HG03571 (cell line): Measurements from ENCODE around the gene SCYGR5.
"Not testable (repeated sequence)": the region's sequence is repeated elsewhere in the genome, so short reads cannot be mapped to it uniquely, and the experiment has no call there.

Experiments used
- ATAC-seq: cut with Tn5 transposase; IDR thresholded peaks from one replicate; pipeline ENCODE4 v1.9.1; 2021; ENCODE audit not compliant: unreplicated experiment

Gene SCYGR5, protein sequence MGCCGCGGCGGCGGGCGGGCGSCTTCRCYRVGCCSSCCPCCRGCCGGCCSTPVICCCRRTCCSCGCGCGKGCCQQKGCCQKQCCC

DNA sequence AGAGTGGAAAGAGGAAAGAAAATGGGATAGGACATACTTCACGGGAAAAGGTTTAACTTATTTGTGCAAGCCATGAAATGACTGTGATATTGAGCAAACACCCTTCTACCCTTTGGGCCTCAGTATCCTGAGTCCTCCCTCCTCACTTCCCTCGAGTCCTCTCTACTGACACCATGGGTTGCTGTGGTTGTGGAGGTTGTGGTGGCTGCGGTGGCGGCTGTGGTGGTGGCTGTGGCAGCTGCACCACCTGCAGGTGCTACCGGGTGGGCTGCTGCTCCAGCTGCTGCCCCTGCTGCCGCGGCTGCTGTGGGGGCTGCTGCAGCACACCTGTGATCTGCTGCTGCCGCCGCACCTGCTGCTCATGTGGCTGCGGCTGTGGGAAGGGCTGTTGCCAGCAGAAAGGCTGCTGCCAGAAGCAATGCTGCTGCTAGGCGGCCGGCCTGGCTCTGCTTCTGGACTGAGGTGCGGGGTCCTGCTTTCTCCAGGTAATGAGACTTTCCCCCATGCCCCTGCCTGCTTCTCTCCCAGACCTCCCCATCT is at the start of gene SCYGR5:
SCYGR5 (plus strand) TSS at position 174 of the 540 bp plus-strand sequence; CDS start at position 174, 0 bp downstream.
- ATAC-seq = not testable (repeated sequence)

DNA sequence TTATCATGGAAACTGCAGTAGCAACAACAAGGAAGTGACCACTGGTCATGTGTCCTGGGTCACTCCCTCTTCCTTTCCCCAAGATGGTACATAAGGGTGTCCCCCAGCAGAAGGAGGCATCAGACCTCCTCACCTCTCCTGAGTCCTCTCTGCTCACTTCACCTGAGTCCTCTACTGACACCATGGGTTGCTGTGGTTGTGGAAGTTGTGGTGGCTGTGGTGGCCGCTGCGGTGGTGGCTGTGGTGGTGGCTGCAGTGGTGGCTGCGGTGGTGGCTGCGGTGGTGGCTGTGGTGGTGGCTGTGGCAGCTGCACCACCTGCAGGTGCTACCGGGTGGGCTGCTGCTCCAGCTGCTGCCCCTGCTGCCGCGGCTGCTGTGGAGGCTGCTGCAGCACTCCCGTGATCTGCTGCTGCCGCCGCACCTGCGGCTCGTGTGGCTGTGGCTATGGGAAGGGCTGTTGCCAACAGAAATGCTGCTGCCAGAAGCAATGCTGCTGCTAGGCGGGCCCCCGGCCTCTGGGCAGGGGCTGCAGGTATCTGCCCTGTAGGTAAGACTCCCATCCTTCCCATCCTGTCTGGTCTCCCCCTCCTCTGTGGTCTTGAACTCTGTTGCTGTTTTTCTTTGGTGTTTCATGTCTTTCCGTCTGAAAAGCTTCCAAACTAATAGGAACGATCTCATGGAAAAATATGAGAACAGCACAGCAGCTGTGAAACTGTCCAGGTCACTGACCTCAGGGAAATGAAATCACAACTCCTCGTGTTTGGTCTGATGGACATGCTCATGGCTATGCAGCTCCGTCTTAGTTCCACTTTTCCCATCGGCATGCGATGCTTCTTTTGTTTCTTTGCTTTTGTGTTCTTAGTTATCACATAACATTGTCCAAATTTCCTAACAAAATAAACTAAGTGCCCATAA is 49.0 kb upstream of the SCYGR5 start, which contains the start of gene SCYGR4:
SCYGR4 (plus strand) TSS at position 183 of the 915 bp plus-strand sequence; CDS start at position 183, 0 bp downstream.
- no peak for ATAC-seq

DNA sequence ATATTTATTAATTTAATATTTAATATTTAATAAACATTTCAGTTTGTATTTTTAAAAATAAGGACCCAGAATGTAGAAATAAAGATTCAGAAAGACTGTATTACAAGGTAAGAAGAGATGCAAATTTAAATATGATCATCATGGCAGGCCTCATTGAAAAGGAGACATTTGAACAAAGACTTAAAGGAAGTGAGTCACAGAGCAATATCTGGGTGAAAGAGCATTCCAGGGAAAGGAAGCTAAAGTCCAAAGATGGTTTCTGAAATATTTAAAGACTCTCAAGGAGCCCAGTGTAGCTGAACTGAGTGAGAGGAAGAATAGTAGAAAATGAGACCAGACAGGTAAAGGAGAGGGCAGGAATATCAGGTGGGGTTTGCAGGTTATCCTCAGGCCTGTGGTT is 43.4 kb upstream of the SCYGR5 start:
- ATAC-seq = no peak

DNA sequence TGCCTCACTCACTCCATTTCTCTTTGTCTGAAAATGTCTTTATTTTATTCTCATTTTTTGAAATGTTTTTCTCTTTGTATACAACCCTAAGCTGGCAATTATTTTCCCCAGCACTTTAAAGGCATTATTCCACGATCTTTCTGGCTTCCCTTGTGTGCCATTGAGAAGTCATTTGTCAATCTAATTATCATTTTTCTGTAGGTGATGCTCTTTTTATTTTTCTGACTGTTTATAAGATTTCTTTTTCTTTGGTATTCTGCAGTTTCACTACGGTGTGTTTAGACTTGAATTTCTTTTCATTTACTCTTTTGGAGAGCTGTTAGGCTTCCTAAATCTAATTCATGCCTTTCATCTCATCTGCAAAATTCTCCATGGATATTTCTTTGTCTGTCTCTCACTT is 41.2 kb upstream of the SCYGR5 start:
- no peak for ATAC-seq

DNA sequence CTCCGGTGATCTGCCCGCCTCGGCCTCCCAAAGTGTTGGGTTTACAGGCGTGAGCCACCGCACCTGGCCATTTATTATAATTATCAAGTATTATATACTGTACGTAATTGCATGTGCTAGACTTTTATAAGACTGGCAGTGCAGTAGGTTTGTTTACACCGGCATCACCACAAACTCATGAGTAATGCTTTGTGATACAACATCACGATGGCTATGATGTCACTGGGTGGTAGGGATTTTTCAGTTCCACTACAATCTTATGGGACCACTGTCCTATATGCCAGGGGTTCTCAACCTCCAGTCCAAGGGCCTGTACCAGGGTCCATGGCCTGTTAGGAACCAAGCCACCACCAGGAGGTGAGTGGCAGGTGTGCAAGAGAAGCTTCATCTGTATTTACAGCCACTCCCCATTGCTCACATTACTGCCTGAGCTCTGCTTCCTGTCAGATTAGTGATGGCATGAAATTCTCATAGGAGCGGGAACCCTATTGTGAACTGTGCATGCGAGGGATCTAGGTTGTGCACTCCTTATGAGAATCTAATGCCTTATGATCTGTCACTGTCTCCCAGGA is 39.9 kb upstream of the SCYGR5 start:
- no peak for ATAC-seq

DNA sequence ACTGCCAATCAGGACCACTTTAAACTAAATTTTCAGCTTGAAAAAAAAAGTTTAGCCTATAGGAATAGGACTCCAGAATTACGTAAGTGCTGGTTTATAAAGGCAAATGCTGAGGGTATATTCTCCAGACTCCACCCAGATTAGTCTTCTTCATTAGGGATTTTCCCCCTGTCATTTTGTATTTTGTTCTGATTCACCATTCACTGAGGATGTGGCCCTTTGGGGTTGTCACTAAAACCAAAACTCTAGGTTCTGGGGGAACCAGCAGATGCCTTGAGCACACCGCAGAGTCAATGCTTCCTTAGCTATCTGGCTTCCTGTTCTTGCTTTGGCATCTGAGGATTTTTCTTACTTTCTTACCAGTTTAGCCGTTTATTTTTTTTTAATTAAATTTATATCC is 38.8 kb upstream of the SCYGR5 start:
- ATAC-seq = peak; percentile 87

DNA sequence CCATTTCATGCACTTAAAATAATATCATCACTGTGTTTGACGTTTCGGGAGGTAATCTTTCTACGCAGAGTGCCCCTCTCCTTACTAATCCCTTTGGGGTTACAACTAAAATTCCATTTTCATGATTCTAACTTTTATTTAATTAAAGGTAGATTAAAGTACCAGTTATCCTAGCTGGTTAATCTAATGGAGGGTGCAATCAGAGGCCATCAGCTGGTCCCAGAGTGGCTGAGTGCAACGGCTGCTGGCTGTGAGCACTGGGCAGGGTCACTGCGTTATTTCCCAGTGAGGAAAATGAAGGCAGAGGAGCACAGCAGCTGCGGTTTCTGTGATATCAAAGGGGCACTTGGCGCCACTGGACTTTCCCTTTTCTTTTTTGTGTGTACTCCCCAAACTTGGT is 37.2 kb upstream of the SCYGR5 start:
- ATAC-seq = no peak

DNA sequence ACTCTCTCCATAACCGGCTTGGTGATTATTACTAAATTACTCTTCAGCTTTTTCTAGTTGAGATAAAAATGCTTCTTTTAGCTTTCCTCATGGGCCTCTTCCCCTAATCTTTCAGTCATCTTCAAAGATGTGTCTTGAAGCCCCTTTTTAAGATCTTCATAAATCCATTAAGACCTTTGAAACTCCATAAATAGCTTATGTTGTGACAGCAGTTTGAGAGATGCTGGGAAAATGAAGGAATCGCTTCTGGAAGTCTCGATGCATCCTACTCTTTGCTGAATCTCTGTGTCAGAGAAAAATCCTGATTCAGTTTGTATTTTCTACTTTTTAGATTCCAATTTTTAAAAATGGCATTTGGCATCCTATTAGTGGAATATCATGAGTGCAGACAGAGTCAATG is 36.3 kb upstream of the SCYGR5 start:
- no peak for ATAC-seq

DNA sequence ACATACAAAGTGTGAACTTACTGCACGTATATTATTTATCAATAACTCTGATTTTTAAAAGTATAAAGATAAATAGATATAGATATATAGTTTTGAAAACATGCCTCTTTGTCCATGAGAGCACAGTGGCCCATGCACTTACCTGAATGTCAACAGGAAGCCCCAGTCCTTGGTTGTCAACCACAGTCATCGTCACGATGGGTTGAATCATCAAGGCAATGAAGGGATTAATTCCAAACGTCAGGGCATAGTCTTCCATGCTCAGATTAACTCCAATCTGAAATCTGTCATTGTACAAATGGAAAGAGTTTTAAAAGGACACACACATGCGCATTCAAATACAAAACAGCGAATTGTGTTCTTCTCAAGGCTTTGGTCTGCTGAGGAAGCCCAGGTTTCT is 33.8 kb upstream of the SCYGR5 start:
- no peak for ATAC-seq

DNA sequence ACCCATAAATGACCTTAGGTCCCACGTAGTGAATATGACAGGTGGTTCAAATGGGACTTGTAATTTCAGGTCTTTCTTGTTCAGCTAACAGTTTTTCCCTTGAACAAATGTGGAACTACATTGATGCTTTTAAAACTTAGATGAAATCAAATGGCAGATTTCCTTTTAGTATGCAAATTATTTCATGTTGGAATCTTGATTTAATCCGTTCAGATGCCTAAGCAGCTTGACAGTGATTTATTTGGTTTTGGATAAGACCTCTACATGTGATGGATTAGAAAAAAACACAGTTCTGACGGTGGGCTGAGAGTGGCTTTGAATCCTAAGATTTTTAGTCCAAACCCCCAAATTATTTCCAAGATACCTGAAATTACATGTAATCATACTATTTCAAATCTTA is 32.4 kb upstream of the SCYGR5 start:
- ATAC-seq = no peak

DNA sequence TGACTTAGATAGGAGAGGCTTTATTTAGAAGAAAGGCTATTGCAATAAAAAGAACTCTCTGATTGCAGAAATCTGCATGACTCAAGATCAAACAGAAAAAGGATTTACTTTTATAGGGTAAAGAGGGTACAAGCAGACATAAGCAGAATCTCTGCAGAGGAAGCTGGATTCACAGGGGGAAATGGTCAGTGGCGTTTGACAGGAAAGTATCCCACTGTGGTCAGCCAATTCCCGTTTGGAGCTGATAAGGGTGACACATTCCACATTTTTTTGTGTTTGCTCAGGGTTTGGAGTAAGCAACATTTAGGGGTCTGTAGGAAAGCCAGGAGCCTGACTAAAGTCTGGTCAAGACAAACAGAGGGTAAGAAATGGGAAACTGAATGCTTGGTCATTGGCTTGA is 23.9 kb upstream of the SCYGR5 start:
- ATAC-seq = no peak

DNA sequence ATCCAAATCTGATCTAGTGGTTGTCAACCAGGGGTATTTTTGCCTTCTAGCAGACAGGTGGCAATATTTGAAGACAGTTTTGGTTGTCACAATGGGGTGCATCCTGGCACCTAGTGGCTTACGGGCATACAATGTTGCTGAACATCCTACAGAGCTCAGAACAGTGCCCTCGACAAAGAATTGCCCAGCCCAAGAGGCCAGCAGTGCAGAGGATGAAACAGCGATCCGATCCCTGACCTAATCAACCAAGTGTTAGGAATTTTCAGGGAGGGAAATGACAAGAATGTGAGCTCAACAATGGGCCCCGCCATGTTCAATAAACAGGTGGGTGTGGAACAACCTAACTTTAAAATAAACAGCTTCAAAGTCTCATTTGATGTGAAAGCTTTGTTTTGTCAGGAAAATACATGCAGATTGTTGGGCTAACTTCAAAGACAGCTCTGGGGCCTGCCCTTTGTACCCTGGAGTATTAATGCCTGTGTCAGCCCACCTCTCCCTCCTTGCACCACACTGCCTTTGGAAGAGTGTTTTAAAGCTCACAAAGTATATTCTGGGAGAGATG is 22.5 kb upstream of the SCYGR5 start:
- ATAC-seq = no peak

DNA sequence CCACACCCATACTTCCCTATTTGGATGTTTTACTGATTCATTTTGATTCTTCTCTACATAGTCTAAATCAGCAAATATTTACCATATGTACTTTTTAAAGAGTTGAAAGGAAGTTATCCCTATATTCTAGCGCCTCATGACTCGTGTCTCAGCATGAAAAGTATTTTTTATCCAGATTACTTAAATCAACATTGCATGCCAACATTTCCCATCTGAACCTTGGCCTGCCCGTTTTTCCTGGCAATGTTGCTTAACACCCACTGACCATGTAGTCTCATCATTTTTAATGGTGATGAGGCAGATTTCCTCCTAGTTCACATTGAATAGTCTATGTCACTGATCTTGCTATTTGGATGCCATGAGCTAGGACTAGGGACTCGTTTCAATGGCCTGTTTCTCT is 13.2 kb upstream of the SCYGR5 start:
- no peak for ATAC-seq

DNA sequence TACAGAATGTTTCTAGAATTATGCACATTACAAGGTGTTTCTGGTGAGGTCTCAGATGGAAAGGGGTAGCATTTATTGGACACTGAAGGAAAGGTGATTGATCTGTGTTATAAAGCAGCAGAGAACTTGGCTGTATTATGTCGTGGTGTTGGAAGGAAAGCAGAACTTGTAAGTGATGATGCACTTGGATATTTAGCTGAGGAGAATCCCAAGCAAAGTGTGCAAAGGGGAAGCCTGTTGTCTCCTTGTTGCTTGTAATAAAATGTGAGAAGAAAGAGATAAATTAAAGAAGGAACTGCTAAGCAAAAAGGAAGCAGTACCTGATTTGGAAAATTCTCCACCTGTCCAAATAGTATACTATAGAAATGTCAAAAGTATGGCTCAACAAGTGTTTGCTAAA is 12.2 kb upstream of the SCYGR5 start:
- ATAC-seq = no peak

DNA sequence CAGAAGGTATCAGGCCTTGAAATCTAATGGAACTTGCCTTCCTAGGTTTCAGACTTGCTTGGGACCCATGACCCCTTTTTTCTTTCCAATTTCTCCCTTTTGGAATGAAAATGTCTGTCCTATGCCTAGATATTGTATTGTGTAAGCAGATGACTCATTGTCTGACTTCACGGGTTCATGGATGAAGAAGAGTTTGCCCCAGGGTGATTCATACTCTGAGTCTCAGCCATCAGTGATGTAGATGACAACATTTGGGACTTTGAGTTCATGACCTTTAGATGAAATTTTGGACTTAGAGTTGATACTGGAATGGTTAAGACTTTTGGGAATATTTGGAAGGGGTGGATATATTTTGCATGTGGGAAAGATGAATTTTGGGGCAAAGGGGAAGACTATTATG is 11.2 kb upstream of the SCYGR5 start:
- ATAC-seq = no peak

DNA sequence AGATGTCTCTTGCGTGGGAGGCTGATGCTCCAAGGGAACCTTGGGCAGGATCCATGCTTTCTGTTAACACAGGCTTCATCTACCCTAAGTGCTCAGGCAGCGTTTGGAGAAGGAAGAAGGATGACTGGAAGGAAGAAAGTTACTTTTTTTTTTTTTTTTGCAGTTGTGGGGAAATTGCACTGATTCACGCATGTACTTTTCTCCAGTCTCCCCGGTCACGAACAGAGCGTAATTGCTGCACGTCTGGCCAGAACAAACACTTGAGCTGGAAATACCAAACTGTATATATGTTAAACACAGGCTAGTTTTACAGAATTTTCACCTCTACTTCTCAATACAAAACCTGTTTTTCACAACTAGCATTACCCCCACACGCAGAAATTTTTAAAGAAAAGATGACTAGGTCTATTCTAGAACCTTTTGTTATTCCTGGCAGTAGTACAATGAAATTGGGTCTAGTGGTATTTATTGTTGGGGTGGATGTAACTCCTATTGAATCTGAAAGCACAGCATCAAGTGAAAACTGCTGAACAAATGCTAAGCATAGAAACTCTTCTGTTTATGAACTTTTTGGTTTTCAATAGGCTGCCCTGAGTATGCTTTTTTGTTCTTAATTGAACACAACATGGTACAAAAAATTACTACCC is 9.3 kb upstream of the SCYGR5 start:
- ATAC-seq = no peak

DNA sequence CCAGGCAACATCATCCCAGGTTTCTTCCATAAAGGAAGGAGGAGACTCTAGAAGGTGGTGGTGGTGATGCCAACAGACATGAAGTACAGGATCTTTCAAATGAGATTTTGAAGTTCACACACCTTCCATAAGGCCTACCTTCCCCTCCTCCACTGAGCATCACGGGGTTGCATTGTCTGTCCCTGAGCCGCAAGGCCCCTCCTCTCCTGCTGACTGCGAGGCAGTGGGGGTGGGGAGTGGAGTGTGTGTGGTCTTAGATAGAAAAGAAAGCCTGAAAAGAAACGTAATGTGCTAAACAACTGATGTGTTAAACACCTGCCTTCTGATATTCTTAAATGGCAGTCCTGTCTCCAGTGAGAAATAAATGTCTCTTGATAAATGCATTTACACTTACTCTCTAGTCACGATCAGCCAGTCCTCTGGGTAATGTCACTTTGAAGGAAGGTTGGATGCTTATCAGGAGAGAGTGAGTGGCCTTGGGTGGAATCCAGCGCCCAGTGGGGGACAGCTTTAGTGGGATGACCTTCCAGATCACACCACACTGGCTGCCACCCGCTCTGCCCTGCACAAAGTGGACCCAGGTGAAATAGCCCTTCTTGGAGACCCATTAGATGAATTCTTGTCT is 5.5 kb upstream of the SCYGR5 start:
- no peak for ATAC-seq

DNA sequence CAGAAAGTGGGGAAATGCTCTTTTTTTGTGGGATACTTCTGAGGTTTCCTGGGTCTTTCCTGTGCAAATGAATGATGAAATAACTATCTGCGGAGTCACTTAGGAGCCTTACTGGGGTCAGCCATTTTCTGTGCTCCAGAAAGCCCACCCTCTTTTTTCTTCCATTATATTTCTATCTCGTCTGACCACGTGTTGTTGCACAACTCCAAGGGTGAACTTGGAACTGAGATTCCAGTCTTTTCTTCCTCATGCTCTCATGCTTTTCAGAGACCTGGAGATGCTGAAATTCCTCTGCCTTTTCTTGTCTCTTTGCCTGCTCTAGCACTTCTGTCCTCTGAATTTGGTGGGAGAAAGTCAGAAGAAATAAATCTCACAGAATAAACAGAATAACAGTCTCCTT is 4.8 kb upstream of the SCYGR5 start:
- ATAC-seq = no peak

DNA sequence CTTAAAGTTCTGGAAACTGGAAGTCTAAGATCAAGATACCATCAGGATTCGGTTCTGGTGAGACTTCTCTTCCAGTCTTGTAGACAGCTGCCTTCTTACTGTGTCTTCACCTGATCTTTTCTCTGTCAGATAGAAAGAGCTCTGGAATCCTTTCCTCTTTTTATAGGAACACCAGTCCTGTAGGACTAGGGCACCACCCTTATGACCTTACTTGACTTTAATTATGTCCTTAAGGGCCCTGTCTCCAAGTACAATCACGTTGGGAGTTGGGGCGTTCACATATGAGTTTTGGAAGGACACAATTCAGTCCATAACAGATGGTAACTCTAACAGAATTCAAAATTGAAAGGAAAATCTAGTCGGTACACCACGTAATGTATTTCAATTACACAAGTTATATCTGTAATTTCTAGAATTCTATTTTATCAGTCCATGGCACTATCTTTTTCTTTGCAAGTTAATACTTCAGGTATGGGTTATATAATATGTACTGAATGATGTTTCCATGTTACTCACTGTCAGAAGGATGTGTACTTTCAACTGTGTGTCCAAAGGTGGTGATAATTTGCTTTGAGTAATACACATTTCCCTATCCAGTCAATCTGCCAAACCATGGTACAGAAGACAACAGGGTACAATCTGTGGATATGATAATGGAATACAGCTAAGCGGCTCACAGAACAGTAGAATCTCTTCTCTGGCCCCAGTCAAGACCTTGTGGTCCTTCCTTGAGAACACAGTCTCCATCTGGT is 1.2 kb upstream of the SCYGR5 start:
- no peak for ATAC-seq
